ENCODE measurements around the gene CHPF. TPM values are rescaled to one million over a fixed set of nuclear protein-coding genes. Genes with fewer than 3 reads are reported as not detected.

CHPF gene
- total and polyA plus RNA-seq, 2 donors (not counting 3 experiments of a cell fraction or from before 2014, with no cell fraction given), result 0.24 to 0.32 TPM

GRCh38 chr2:219571311-219572236, 28.0 kb upstream of the CHPF start, which contains the start of gene OBSL1:
Gene OBSL1 (minus strand): TSS chr2:219571539. CDS start chr2:219571232, 307 bp downstream.
- TF ChIP-seq EZH2 (IDR thresholded peaks at IDR 0.05; ENCODE audit: borderline replicate concordance, low read depth, low read length, severe bottlenecking) (no peak), CTCF (IDR thresholded peaks at IDR 0.05; ENCODE audit: extremely low read depth in 1 of 2, insufficient read depth in 1 of 2, low read depth in 1 of 2, low read length in 2 of 2) (no peak), FOS (IDR thresholded peaks at IDR 0.05; ENCODE audit: borderline replicate concordance, insufficient read depth, low read length) (no peak), POLR2AphosphoS5 (IDR thresholded peaks at IDR 0.05; ENCODE audit: insufficient read depth, low read depth, low read length) (no peak), GATA2 (IDR thresholded peaks at IDR 0.05; ENCODE audit: insufficient read depth, insufficient read length, low read depth, low read length) (no peak), MYC (IDR thresholded peaks at IDR 0.05; ENCODE audit: low read depth, low read length) (no peak), JUN (IDR thresholded peaks at IDR 0.05; ENCODE audit: borderline replicate concordance, insufficient read depth, insufficient read length, low read depth) (no peak), POLR2A (IDR thresholded peaks at IDR 0.05; ENCODE audit: low read depth, low read length) (no peak), MAX (IDR thresholded peaks at IDR 0.05; ENCODE audit: insufficient read depth, insufficient read length) (no peak)
- H3K4me3 ChIP-seq (replicated peaks in 1 of 3; ENCODE audit: insufficient read depth in 1 of 3, low read depth in 1 of 3, low read length in 3 of 3), result peak within 1 kb of the TSS in 2 of 3 experiments; percentile 36 to 75
- H3K27ac ChIP-seq (ENCODE audit: insufficient read depth, low read depth, low read length), result no peak within 1 kb of the TSS
- H3K4me1 ChIP-seq (ENCODE audit: control insufficient read depth, extremely low read depth, insufficient read depth, low read length), result no peaks in the 10 kb centered on the region
- intact Hi-C loops (cut with micrococcal nuclease) (loop anchor here (1.0 kb wide), 2 partner anchors 26 to 71 kb away; partner anchors contain the start of gene STK11IP), dilution Hi-C loops (cut with MboI; ENCODE audit: extremely low pct_ligation_motif_present, low sequenced_read_pairs) (no loop called here)
- no peaks in the 10 kb centered on the region for H3K9me1 ChIP-seq (replicated peaks; ENCODE audit: control insufficient read depth, extremely low read depth, insufficient read depth, low read length)
- no peak for FAIRE-seq
- no peaks in the 10 kb centered on the region for H3K79me2 ChIP-seq (ENCODE audit: control insufficient read depth, insufficient read depth, low read length)
- no TSS peak for BruUV-seq (replicated peaks)
- H3K4me2 ChIP-seq (ENCODE audit: insufficient read depth, low read length), result peak within 1 kb of the TSS; percentile 44
- H3K27me3 ChIP-seq (ENCODE audit: control insufficient read depth in 2 of 2, insufficient read depth in 2 of 2, low read length in 2 of 2), result peaks cover 14 to 25% of the 10 kb centered on the region in 2 experiments
- DNase-seq (ENCODE audit: low read depth, low spot score), result peak; percentile 61
- no peak within 1 kb of the TSS for H3K9ac ChIP-seq (replicated peaks; ENCODE audit: extremely low read depth, insufficient read depth, low read length)
- H3K9me3 ChIP-seq (replicated peaks; ENCODE audit: control insufficient read depth, insufficient read depth, low read length), result no peaks in the 10 kb centered on the region
- POLR2A ChIA-PET, result no interaction called here
- CTCF ChIA-PET, result interaction anchor here (0.8 to 1.8 kb wide), 10 partner anchors 11 to 118 kb away, joined by 3 to 42 read pairs (median 6); partner anchors contain the start of genes CHPF, STK11IP and TMEM198
- peak within 1 kb of the TSS; percentile 34 for H2AFZ ChIP-seq (ENCODE audit: low read depth, low read length)
- no peaks in the 10 kb centered on the region for H4K20me1 ChIP-seq (replicated peaks; ENCODE audit: control insufficient read depth, extremely low read depth, insufficient read depth, low read length)
- H3K36me3 ChIP-seq (ENCODE audit: control insufficient read depth in 2 of 2, extremely low read depth in 1 of 2, insufficient read depth in 2 of 2, low read length in 2 of 2), result no peaks in the 10 kb centered on the region
